HCT116 (cell line): ENCODE measurements around the gene PAH. TPM values are rescaled to one million over a fixed set of nuclear protein-coding genes. Genes with fewer than 3 reads are reported as not detected.

Experiments
- ATF3 ChIP-seq: IDR thresholded peaks from 2 replicates; pipeline ENCODE4 v1.6.1; 2012
- total RNA-seq: library from RNA; stranded (reverse); gene quantifications from one replicate; pipeline ENCODE4 v1.2.1, GENCODE V29; 2021; ENCODE audit not compliant: unreplicated experiment

PAH gene
- total RNA-seq, 1 experiment from 2014 or later, result 2.8 TPM

GRCh38 chr12:102793921-102794320 lies 123.1 kb downstream of the PAH start (continued):
- TF ChIP-seq ATF3, result no peak

Other genes starting within 250 kb of the PAH start
- not detected for gene ASCL1, start 40.4 kb upstream of the PAH start, total RNA-seq